Activated CD4-positive, CD25-positive, alpha-beta regulatory T cell treated with anti-CD3 and anti-CD28 coated beads, Interleukin-2, amount 50 U/mL, for 24 hours (primary cell): Measurements from ENCODE around the gene FAM234B.
A peak's percentile ranks its signal among the peaks of the same experiment; 100 is the strongest.

Source experiments
- ATAC-seq, 2 donors: fragments of 150-1000 bp; cut with Tn5 transposase; one replicate each; pipeline ENCODE4 v1.10.0; 2021; ENCODE audit warnings: mild to moderate bottlenecking in 1 of 2, moderate library complexity in 1 of 2

FAM234B gene

DNA sequence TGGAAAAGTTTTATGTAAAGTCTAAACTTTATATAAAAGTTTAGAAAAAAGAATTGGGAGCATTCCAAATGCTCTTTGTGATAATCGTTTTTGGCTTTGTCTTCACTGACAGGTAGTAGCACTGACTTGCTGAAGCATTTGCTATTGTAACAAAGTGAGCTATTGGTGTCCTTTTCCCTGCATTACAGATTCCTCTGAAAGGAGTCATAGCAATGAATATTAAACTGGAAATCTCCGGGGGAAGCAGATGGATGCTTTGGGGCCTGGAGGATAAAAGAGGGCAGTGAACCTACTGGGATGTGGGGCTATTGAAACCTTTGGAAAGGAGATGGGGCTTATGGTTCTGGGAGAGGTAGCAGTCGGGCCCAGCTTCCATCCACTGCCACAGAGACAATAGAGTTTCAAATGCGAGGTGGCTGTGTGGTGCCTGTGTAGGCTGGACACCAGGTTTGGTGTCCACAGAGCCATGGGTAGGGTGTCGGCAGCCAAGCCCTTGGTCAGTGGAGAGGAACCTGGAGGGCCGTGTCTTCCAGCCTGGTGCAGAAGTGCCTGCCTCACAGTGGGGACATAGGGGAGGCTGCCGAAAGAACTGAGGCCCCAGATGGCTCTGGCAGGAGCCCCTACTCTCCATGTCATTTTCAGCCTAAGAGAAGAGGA lies 49.1 kb downstream of the FAM234B start:
- no peak for ATAC-seq

DNA sequence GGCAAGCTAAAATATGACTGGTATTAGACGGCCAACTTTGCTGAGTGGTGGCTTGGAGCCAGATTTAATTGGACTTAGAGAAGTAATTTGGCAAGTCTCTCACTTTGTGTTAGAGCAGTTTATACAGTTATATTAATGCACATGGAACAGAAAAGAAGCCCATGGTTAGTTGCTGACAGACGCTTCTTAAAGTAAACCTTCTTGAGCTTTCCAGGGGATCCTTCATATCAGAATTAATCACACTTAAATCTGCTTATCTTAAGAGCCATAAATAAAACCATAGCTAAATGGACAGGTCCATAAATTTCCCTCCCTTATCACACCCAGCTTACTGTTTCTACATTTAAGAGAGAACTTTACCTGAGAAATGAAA lies 49.7 kb downstream of the FAM234B start:
- ATAC-seq = no peak

- no peak for ATAC-seq
Observed at GRCh38 chr12:13094367-13094766, 50.2 kb downstream of the FAM234B start.

- no peak for ATAC-seq
Observed at GRCh38 chr12:13095266-13095995, 51.2 kb downstream of the FAM234B start.

DNA sequence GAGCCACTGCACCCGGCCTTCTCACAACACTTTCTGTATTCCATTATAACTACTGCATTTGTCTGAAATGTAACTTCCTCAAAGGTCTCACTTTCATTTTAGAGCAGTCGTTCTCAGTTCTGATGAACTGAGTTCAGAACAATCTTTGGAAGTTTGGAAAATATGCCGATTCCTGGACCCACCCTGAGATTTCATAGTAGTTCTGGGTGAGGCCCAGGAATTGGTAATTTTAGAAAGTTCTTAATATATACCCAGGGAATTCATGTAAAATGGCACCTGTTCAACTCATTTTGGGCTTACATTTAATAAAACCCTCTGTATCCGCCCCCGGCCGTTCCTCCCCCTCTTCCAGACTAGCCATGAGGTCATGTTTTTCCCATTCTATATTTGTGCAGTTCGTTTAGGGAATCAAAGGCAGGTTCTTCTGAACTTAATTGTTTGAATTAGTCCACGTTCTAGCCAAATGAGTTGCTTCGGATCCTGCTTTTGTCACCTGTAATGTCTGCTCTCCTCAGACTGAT lies 53.4 kb downstream of the FAM234B start:
- no peak for ATAC-seq

DNA sequence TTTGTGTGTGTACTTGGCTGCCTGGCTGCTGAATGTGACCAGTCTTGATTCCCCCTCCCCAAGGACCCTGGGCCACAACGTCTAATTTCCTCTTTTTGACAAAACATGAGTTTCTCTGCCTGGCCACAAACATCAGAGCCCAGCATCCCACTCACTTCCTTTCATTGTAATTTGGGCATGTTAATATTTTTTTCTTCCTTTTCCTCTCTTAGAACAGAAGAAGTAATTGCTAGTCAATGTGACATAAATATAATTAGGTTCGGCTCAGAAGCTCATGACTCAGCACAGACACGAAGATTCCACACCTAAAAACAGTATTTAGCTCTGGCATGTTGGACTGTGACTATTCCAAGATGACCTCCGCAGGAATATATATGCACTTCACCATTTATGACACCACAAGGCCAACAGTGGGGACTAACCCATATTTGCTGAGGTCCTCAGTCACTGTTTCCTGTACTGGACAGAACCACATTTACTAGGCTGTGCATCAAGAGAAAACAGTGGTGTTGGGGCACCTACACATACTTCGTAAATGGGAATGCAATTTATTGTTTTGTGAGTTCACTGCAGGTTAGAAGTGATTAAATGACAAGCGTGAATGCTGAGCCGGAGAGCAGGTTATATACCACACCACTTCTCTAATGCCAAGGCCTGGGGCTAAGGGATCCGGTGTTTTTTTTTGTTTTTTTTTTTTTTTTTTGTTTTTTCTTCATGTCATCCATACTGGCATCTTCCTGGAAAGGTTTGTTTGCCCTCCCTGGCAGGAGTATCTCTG lies 55.1 kb downstream of the FAM234B start:
- no peak for ATAC-seq

DNA sequence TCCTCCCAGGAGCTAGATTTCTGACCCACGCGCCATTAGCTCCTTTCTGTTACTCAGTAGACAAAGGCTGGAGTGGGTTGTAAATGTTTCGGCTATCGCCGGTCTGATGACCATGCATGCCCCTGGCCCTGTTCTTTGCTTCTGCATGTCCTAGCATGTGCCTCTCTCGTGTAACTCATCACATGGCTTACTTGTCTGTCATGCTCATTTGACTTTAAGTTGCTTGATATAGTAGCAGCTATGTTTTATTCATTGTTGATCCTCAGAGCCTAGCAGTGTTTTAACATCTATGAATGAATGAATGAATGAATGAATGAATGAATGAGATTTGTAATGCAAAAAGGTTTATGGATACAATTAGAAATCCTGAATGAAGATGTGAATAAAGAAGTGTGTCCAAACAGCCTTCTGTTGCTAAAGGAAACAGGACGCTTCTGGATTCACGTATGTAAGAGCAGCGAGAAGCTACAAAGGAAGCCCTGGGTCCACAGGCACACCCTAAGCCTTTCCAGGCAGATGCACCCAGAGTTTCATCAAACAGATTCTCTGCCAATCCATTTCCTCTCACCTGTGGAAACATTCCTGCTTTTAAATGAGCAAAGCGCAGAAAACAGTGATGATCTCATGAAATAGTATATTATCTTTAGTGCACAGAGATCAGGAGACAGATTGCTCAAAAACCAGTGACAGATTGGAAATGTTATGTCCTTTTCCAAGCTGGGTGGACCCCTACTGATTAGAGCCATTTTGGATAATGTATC lies 55.8 kb downstream of the FAM234B start:
- no peak for ATAC-seq

DNA sequence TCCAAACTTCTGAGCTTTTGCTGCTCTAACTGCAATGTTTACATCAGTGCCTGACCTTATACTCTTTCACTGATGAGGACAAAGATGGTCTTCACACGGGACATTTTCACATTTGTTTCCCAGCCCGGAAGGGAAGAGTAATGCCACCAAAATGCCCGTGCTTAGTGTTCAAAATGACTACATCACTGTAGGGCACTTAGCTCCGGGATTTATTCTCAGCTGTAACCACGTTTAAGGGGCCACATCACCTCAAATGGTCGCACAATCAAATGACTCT lies 56.4 kb downstream of the FAM234B start:
- no peak for ATAC-seq

- ATAC-seq = peak; percentile 83 to 87
Observed at GRCh38 chr12:13100882-13101769, 56.9 kb downstream of the FAM234B start.

DNA sequence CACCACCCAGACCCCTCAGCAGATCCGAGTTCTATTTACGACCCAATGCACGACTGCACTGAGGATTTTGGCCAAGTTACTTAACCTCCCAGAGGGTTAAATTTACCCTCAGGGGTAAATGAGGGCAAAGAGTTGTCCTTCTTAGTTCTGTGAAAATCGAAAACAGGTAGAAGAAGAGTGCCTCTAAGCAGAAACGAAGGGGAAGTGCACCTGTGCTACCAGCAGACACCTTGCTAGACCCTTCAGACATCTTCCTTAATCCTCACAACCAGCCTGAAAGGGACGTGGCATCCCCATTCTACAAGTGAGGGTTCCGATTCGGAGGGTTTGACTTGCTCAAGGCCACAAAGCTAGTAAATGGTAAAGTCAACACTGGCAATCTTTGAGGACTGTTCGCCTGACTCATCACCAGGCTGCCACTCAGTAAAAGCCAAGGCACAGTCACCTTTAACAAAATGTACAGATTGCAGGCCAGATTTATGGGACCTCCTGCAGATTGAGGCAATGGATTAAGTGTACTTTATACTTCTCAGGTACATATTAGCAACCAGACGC lies 57.7 kb downstream of the FAM234B start:
- ATAC-seq = peak in 1 of 2 donors; percentile 9

GRCh38 chr12:13102461-13103195 lies 58.4 kb downstream of the FAM234B start:
- ATAC-seq = no peak

DNA sequence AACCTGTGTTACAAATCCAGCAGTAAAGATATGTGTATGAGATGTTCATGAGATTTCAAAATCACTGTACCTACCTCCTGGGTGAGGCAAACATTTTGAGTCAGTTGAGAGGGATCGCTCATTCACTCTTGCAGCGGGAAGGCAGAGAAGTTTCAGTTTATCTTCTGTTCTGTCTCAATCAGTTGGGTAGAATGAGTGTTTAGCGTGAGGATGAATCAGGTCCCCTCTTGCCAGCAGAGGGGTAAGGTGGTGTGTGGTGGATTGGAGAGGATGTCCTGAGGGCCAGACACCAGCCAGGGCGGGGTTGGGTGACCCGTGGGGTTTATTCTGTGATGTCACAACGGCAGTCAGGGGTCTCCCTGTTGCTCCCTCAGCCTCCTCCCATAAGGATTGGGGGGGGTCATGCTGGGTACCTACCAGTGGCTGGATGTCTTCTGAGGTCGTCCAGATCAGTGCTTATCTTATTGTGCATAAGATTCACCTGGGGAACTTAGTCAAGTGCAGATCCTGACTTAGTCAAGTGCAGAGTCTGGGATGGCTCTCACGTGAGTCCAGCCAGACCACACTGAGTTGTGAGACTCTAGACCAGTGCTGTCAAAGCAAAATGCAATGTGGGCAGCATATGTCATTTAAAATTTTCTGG lies 59.3 kb downstream of the FAM234B start, which contains the start of gene GSG1:
Gene GSG1, minus strand, starts transcription at position 277 of the 643 bp plus-strand sequence. Its CDS starts 155 bp downstream, at position 122.
- peak; percentile 45 to 58 for ATAC-seq

DNA sequence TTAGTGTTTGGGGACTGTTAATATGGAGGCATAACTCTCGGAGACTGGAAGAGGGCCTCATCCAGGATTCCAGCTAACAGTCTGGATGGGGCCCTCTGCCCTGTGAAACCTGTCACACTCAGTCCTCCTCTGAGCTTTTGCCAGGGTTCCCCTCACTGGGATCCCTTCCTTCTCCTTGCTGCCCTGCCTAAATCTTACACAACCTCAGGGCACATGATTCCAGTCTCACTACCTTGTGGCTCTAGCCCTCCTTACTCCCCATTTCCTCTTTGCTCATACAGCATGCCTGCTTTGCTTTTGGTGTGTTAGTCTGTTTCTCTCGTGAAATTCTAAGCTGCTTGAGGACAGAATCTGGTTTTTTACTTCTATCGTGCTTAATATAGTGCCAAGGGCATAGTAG lies 60.2 kb downstream of the FAM234B start:
- ATAC-seq = no peak

DNA sequence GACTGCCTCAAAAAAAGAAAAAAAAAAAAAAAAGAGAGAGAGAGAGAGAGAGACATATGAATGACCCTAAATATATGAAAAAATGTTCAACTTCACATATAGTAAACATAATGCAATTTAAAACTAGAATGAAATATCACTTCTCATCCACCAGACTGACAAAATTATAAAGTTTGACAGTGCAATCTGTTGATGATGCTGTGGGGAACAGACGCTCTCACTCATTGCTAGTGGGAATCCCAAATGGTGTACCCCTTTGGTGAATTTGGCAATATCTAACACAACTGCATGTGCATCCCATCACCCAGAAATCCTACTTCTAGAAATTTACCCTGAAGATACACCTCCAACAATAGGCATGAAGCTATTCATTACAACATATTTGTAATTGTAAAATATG lies 61.6 kb downstream of the FAM234B start:
- ATAC-seq = no peak

DNA sequence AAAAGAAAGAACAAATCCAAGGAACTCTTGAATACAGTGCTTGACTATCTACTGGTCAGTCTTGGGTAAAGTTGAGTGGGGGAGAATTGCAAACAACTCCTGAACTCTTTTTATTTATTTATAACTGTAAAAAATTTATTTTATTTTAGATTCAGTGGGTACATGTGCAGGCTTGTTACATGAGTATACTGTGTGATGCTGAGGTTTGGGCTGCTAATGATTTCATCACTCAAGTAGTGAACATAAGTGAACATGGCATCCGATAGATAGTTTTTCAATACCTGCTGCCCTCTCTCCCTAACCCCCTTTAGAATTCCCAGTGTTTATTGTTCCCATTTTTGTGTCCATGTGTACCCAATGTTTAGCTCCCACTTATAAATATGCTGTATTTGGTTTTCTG lies 62.5 kb downstream of the FAM234B start:
- no peak for ATAC-seq

DNA sequence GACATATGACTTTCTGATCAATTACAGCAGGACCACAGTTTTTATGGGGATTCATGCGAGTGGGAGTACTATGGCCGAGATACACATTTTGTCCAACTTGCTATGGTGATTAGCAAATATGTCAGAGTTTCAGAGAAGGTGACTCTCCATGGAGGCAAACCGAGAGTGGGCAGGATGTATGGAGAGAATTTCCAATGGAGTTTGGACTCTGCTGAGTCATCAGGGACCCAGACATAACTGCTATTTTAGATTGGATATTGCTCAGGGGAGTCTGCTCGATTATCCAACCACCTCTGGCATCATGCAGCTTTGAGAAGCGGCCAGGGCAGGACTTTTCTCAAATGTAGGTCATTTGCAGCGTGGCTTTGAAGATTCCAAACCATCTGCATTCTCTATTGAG lies 68.8 kb downstream of the FAM234B start:
- ATAC-seq = no peak

GRCh38 chr12:13114251-13115052 lies 70.3 kb downstream of the FAM234B start:
- ATAC-seq = no peak

DNA sequence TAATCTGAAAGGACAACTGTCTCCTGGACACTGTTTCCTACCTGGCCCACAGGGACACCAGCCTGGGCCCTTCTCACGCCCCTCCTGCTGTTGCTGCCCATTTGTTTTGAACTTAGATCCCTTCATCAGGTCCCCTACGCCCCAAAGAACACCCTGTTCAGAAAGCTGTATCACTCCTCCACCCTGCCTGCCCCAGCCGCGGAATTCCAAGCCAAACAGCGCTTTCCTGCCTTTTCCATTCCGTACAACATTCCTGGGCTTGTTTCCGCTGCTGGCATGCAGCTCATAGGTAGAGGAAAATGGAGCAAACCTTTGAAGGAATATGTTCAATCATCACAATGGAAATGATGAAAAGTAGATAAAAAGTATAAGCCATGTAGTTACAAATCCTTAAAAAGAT lies 72.1 kb downstream of the FAM234B start:
- no peak for ATAC-seq

DNA sequence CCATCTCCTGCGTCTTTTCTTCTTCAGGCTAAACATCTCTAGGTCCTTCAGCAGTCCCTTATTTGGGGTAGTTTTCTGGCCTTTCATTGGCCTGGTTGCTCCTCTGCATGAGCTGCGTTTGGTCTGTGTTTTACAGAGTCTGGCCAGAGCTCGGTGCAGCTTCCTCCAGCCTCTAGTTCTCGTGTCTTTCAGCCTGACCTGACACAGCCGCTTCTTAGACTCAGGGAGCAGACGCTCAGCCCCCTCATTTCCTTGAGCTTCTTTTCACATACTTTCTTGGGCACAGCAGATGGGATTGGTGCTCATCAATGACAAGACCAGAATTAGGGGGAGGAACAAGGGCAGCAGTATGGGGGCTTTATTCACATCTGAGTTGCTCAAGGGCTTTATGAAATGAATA lies 72.8 kb downstream of the FAM234B start:
- no peak for ATAC-seq
